Fibroblast of gingiva (primary cell): ENCODE measurements around the gene IZUMO4.

Source experiments
- DNase-seq: peaks from one replicate; pipeline ENCODE4 v3.0.0-alpha.2; 2011; ENCODE audit warnings: low read depth

IZUMO4 gene

GRCh38 chr19:2058570-2059421 is 37.9 kb upstream of the IZUMO4 start:
- DNase-seq = no peak

- peak; percentile 95 for DNase-seq
Measured at GRCh38 chr19:2059422-2060201, 37.1 kb upstream of the IZUMO4 start.

GRCh38 chr19:2060884-2061494 is 35.7 kb upstream of the IZUMO4 start:
- DNase-seq = peak; percentile 83

- DNase-seq = peak; percentile 97
Measured at GRCh38 chr19:2061495-2062388, 35.0 kb upstream of the IZUMO4 start.

GRCh38 chr19:2062389-2062729 is 34.4 kb upstream of the IZUMO4 start:
- no peak for DNase-seq

GRCh38 chr19:2062770-2063169 is 33.9 kb upstream of the IZUMO4 start:
- DNase-seq = no peak

GRCh38 chr19:2063824-2064223 is 32.9 kb upstream of the IZUMO4 start:
- no peak for DNase-seq

- no peak for DNase-seq
Measured at GRCh38 chr19:2064395-2064787, 32.3 kb upstream of the IZUMO4 start.

- peak; percentile 28 for DNase-seq
Measured at GRCh38 chr19:2064788-2065524, 31.8 kb upstream of the IZUMO4 start.

- DNase-seq = no peak
Measured at GRCh38 chr19:2070436-2070827, 26.3 kb upstream of the IZUMO4 start.

GRCh38 chr19:2070986-2071673 is 25.6 kb upstream of the IZUMO4 start:
- DNase-seq = no peak

- no peak for DNase-seq
Measured at GRCh38 chr19:2072757-2073551, 23.8 kb upstream of the IZUMO4 start.

GRCh38 chr19:2076526-2076944 is 20.2 kb upstream of the IZUMO4 start:
- DNase-seq = no peak

GRCh38 chr19:2077398-2077797 is 19.3 kb upstream of the IZUMO4 start:
- DNase-seq = no peak

- no peak for DNase-seq
Measured at GRCh38 chr19:2077833-2078619, 18.7 kb upstream of the IZUMO4 start.

GRCh38 chr19:2079076-2079864 is 17.4 kb upstream of the IZUMO4 start:
- no peak for DNase-seq

- DNase-seq = no peak
Measured at GRCh38 chr19:2079865-2080301, 16.8 kb upstream of the IZUMO4 start.
